Ovary (tissue), 3 donors: ENCODE results near the gene ZNF71.

ENCODE experiments used
- CTCF ChIP-seq, 3 donors: fragments of 450-650 bp in 2 of 3; fragments of 200-600 bp in 1 of 3; IDR thresholded peaks; one replicate each; pipeline versions ENCODE4 v1.5.1 to v1.8.0; 2016 to 2022; ENCODE audit warnings: antibody characterized with exemption in 3 of 3, mild to moderate bottlenecking in 1 of 3
- EP300 ChIP-seq: sonication (generic); formaldehyde crosslinking; IDR thresholded peaks from one replicate; pipeline ENCODE4 v1.6.1; 2017; ENCODE audit warnings: antibody characterized with exemption
- POLR2A ChIP-seq: fragments of 450-650 bp; IDR thresholded peaks from one replicate; pipeline ENCODE4 v1.6.1; 2017; ENCODE audit warnings: antibody characterized with exemption, mild to moderate bottlenecking, moderate library complexity
- donor health status: DM: no; HTN: no; CAD: no.

GRCh38 chr19:56622374-56622773, 27.3 kb downstream of the ZNF71 start:
- no peak for TF ChIP-seq CTCF (IDR thresholded peaks at IDR 0.05)
- TF ChIP-seq POLR2A, result no peak
- TF ChIP-seq EP300, result no peak
